Gastroesophageal sphincter (tissue), 4 donors: ENCODE measurements around the gene CLCN1. TPM values are rescaled to one million over a fixed set of nuclear protein-coding genes. Genes with fewer than 3 reads are reported as not detected.

Source experiments
- ATAC-seq: fragments of 150-250 bp; one replicate; pipeline ENCODE4 v1.9.1; 2016; ENCODE audit warnings: mild to moderate bottlenecking, moderate library complexity
- H3K27ac ChIP-seq, 4 donors: fragments of 200-600 bp; sonication (generic) in 3 of 4; 1 replicate in 3 of 4; 2 replicates in 1 of 4; pipeline ENCODE4 v1.5.1; 2016 to 2019
- H3K27me3 ChIP-seq: fragments of 200-600 bp; sonication (generic); one replicate; pipeline ENCODE4 v1.5.1; 2019
- H3K36me3 ChIP-seq, 2 donors: fragments of 200-600 bp; sonication (generic); one replicate each; pipeline ENCODE4 v1.5.1; 2019; ENCODE audit warnings: control low read depth in 1 of 2
- H3K4me1 ChIP-seq, 3 donors: fragments of 200-600 bp; sonication (generic); 1 replicate in 2 of 3; 2 replicates in 1 of 3; pipeline ENCODE4 v1.5.1; 2016 to 2019; ENCODE audit warnings: control low read depth in 2 of 3
- H3K4me3 ChIP-seq, 2 donors: fragments of 200-600 bp; sonication (generic); one replicate each; pipeline ENCODE4 v1.5.1; 2019; ENCODE audit warnings: mild to moderate bottlenecking in 1 of 2, moderate library complexity in 1 of 2
- H3K9me3 ChIP-seq, 3 donors: fragments of 200-600 bp; sonication (generic); one replicate each; pipeline ENCODE4 v1.5.1; 2017 to 2019; ENCODE audit warnings: control low read depth in 2 of 3
- CTCF ChIP-seq, 4 experiments: fragments of 200-600 bp in 2 of 4; fragments of 450-650 bp in 2 of 4; sonication (generic) in 1 of 4; IDR thresholded peaks; one replicate each; pipeline ENCODE4 v1.5.1; 2017 to 2019; ENCODE audit warnings: antibody characterized with exemption in 4 of 4, mild to moderate bottlenecking in 2 of 4, moderate library complexity in 2 of 4
- EP300 ChIP-seq: sonication (generic); formaldehyde crosslinking; IDR thresholded peaks from one replicate; pipeline ENCODE4 v1.6.1; 2017; ENCODE audit warnings: antibody characterized with exemption, mild to moderate bottlenecking
- POLR2A ChIP-seq, 2 donors: fragments of 450-650 bp; IDR thresholded peaks; one replicate each; pipeline ENCODE4 v1.6.1; 2017; ENCODE audit warnings: antibody characterized with exemption in 2 of 2, mild to moderate bottlenecking in 2 of 2, moderate library complexity in 1 of 2
- POLR2AphosphoS5 ChIP-seq: sonication (generic); formaldehyde crosslinking; IDR thresholded peaks from one replicate; pipeline ENCODE4 v1.6.1; 2017; ENCODE audit warnings: antibody characterized with exemption
- WGBS, 2 donors: methylation state at CpG; one replicate each; pipeline ENCODE4 v1.1.5; 2018; ENCODE audit warnings: low coverage in 1 of 2; 5-methylcytosine and 5-hydroxymethylcytosine counted together
- total RNA-seq, 4 donors: library from RNA; depleted of rRNA; stranded (reverse); fragments of >200 nt; gene quantifications; one replicate each; pipeline ENCODE4 v1.1.0, GENCODE V29; 2016

CLCN1 gene
- total RNA-seq, 4 donors from 2014 or later = not detected

DNA sequence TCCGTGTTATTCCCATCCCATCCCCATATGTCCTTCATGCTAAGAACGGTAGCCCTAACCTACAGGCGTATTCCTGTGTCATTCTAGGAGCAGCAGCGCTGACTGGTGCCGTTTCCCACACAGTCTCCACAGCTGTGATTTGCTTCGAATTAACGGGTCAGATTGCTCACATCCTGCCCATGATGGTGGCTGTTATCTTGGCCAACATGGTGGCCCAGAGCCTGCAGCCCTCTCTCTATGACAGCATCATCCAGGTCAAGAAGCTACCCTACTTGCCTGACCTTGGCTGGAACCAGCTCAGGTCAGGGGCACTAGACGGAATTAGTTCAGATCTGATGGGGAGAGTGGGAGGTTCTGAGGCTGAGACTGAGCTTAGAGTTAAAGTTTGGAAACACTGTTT is 25.9 kb downstream of the CLCN1 start:
- WGBS, 2 donors = 87 to 95% methylated on average over 6 to 8 of the region's 8 CpGs
- no peak for ATAC-seq
- no peak overlapping the region for H3K27ac ChIP-seq
- no peak overlapping the region for H3K4me3 ChIP-seq
- H3K4me1 ChIP-seq = peaks cover 0 to 5% (median 3%) of the 10 kb centered on the region in 3 donors
- TF ChIP-seq EP300 (no peak), POLR2A (IDR thresholded peaks at IDR 0.05) (no peak), CTCF (IDR thresholded peaks at IDR 0.05) (no peak), POLR2AphosphoS5 (no peak)
- no peaks in the 10 kb centered on the region for H3K9me3 ChIP-seq
- peaks cover 66% of the 10 kb centered on the region for H3K27me3 ChIP-seq
- H3K36me3 ChIP-seq = no peaks in the 10 kb centered on the region

GRCh38 chr7:143343596-143343995 is 27.7 kb downstream of the CLCN1 start:
- no peak overlapping the region for H3K4me3 ChIP-seq
- H3K9me3 ChIP-seq = no peaks in the 10 kb centered on the region
- 84 to 86% methylated on average over 1 to 3 of the region's 3 CpGs for WGBS, 2 donors
- peaks cover 0 to 5% (median 3%) of the 10 kb centered on the region in 3 donors for H3K4me1 ChIP-seq
- no peak for ATAC-seq
- TF ChIP-seq POLR2AphosphoS5 (no peak), CTCF (IDR thresholded peaks at IDR 0.05) (no peak), POLR2A (IDR thresholded peaks at IDR 0.05) (no peak), EP300 (no peak)
- no peak overlapping the region for H3K27ac ChIP-seq
- peaks cover 61% of the 10 kb centered on the region for H3K27me3 ChIP-seq
- H3K36me3 ChIP-seq = no peaks in the 10 kb centered on the region

- H3K4me3 ChIP-seq = peak overlapping the region in 1 of 2 donors; percentile 24
- H3K4me1 ChIP-seq = peaks cover 0 to 5% (median 3%) of the 10 kb centered on the region in 3 donors
- TF ChIP-seq POLR2AphosphoS5 = no peak
- TF ChIP-seq POLR2A (IDR thresholded peaks at IDR 0.05) = no peak
- peak in 3 of 4 experiments; percentile 12 to 56 (median 41) for TF ChIP-seq CTCF (IDR thresholded peaks at IDR 0.05)
- TF ChIP-seq EP300 = no peak
- H3K27ac ChIP-seq = no peak overlapping the region
- no peaks in the 10 kb centered on the region for H3K36me3 ChIP-seq
- ATAC-seq = peak; percentile 58
- no peaks in the 10 kb centered on the region for H3K9me3 ChIP-seq
- WGBS, 2 donors = 6 to 14% methylated on average over 4 to 9 of the region's 35 CpGs
- H3K27me3 ChIP-seq = peaks cover 45% of the 10 kb centered on the region
Observed at GRCh38 chr7:143345428-143345900, 29.6 kb downstream of the CLCN1 start.

- H3K9me3 ChIP-seq = no peaks in the 10 kb centered on the region
- 100% methylated on average over 1 to 2 of the region's 4 CpGs for WGBS, 2 donors
- TF ChIP-seq POLR2A (IDR thresholded peaks at IDR 0.05) (no peak), CTCF (IDR thresholded peaks at IDR 0.05) (no peak), EP300 (no peak), POLR2AphosphoS5 (no peak)
- ATAC-seq = no peak
- no peaks in the 10 kb centered on the region for H3K36me3 ChIP-seq
- peaks cover 0 to 5% (median 3%) of the 10 kb centered on the region in 3 donors for H3K4me1 ChIP-seq
- H3K4me3 ChIP-seq = no peak overlapping the region
- H3K27me3 ChIP-seq = peaks cover 40% of the 10 kb centered on the region
- no peak overlapping the region for H3K27ac ChIP-seq
Observed at GRCh38 chr7:143346018-143346417, 30.1 kb downstream of the CLCN1 start.

DNA sequence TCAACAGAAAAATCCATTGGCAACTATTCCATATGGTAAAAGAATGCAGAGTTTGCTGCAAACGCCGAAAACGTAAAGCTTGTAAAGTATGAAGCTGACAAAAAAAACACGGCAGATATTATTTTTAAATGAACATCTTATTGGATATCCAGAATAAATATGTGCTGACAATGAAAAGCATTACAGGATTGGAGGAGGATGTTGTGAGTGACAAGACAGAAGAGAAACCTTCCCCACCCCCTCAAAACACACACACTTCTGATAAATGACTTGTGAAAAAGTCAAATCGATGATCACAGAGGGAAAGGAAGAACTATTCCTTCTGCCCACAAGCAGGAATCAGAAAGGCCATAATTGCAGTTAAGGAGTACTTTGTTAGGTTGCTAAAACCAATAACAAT is 32.0 kb downstream of the CLCN1 start:
- Histone ChIP-seq H3K36me3 (no peaks in the 10 kb centered on the region), H3K27ac (no peak overlapping the region), H3K27me3 (peaks cover 42% of the 10 kb centered on the region), H3K4me1 (peaks cover 0 to 5% (median 3%) of the 10 kb centered on the region in 3 donors), H3K9me3 (no peaks in the 10 kb centered on the region), H3K4me3 (no peak overlapping the region)
- ATAC-seq = no peak
- WGBS, 2 donors = 43 to 62% methylated on average over 5 of the region's 5 CpGs
- TF ChIP-seq CTCF (IDR thresholded peaks at IDR 0.05) = no peak
- no peak for TF ChIP-seq EP300
- no peak for TF ChIP-seq POLR2AphosphoS5
- no peak for TF ChIP-seq POLR2A (IDR thresholded peaks at IDR 0.05)
